Ishikawa (cell line): ENCODE data around the gene ABTB2.

Experiments used
- CEBPB ChIP-seq: IDR thresholded peaks from 2 replicates; pipeline ENCODE4 v1.6.1; 2012
- CREB1 ChIP-seq: IDR thresholded peaks from 2 replicates; pipeline ENCODE4 v1.6.1; 2012; ENCODE audit warnings: low read depth
- EGR1 ChIP-seq: IDR thresholded peaks from 2 replicates; pipeline ENCODE4 v1.6.1; 2012
- EP300 ChIP-seq: IDR thresholded peaks from 2 replicates; pipeline ENCODE4 v1.6.1; 2012; ENCODE audit warnings: borderline replicate concordance
- FOXM1 ChIP-seq: IDR thresholded peaks from 2 replicates; pipeline ENCODE4 v1.6.1; 2012; ENCODE audit warnings: low read depth, borderline replicate concordance
- MAX ChIP-seq: IDR thresholded peaks from 2 replicates; pipeline ENCODE4 v1.6.1; 2012
- NFIC ChIP-seq: IDR thresholded peaks from 2 replicates; pipeline ENCODE4 v1.6.1; 2012
- RAD21 ChIP-seq: IDR thresholded peaks from 2 replicates; pipeline ENCODE4 v1.6.1; 2012; ENCODE audit warnings: low read depth
- REST ChIP-seq: IDR thresholded peaks from 2 replicates; pipeline ENCODE4 v1.6.1; 2012; ENCODE audit warnings: low read depth, mild to moderate bottlenecking
- TAF1 ChIP-seq: IDR thresholded peaks from 2 replicates; pipeline ENCODE4 v1.6.1; 2012; ENCODE audit warnings: low read depth, mild to moderate bottlenecking
- TCF12 ChIP-seq: IDR thresholded peaks from 2 replicates; pipeline ENCODE4 v1.6.1; 2012; ENCODE audit warnings: low read depth
- TEAD4 ChIP-seq: IDR thresholded peaks from 2 replicates; pipeline ENCODE4 v1.6.1; 2012
- USF1 ChIP-seq: IDR thresholded peaks from 2 replicates; pipeline ENCODE4 v1.6.1; 2012
- YY1 ChIP-seq: IDR thresholded peaks from 2 replicates; pipeline ENCODE4 v1.6.1; 2012; ENCODE audit warnings: low read depth
- ZBTB7A ChIP-seq: IDR thresholded peaks from 2 replicates; pipeline ENCODE4 v1.6.1; 2012; ENCODE audit warnings: low read depth

The ABTB2 gene

GRCh38 chr11:34348919-34349318 lies 8.9 kb downstream of the ABTB2 start:
- TF ChIP-seq NFIC: no peak
- no peak for TF ChIP-seq CREB1
- TF ChIP-seq MAX: no peak
- TF ChIP-seq REST: no peak
- TF ChIP-seq EP300: no peak
- TF ChIP-seq TEAD4: no peak
- no peak for TF ChIP-seq RAD21
- TF ChIP-seq TAF1: no peak
- TF ChIP-seq EGR1: no peak
- TF ChIP-seq YY1: no peak
- TF ChIP-seq CEBPB: no peak
- TF ChIP-seq TCF12: no peak
- TF ChIP-seq FOXM1: no peak
- TF ChIP-seq USF1: no peak
- no peak for TF ChIP-seq ZBTB7A

GRCh38 chr11:34348096-34348495 lies 9.7 kb downstream of the ABTB2 start:
- TF ChIP-seq TAF1 (no peak), TCF12 (no peak), CEBPB (no peak), RAD21 (no peak), NFIC (no peak), CREB1 (no peak), REST (no peak), USF1 (no peak), TEAD4 (no peak), ZBTB7A (no peak), MAX (no peak), EP300 (no peak), YY1 (no peak), FOXM1 (no peak), EGR1 (no peak)

GRCh38 chr11:34346551-34346950 lies 11.3 kb downstream of the ABTB2 start:
- TF ChIP-seq TEAD4 (no peak), YY1 (no peak), EGR1 (no peak), REST (no peak), ZBTB7A (no peak), CEBPB (no peak), NFIC (no peak), USF1 (no peak), FOXM1 (no peak), MAX (no peak), CREB1 (no peak), TCF12 (no peak), RAD21 (no peak), TAF1 (no peak), EP300 (no peak)

- TF ChIP-seq YY1 (no peak), FOXM1 (no peak), CREB1 (no peak), REST (no peak), EGR1 (no peak), TCF12 (no peak), MAX (no peak), USF1 (no peak), TAF1 (no peak), RAD21 (no peak), CEBPB (no peak), TEAD4 (no peak), NFIC (no peak), ZBTB7A (no peak), EP300 (no peak)
Observed at GRCh38 chr11:34345991-34346480, 11.8 kb downstream of the ABTB2 start.
